ENCODE results near the gene PPP1R12C. TPM values are rescaled to one million over a fixed set of nuclear protein-coding genes. Genes with fewer than 3 reads are reported as not detected.
A peak's percentile ranks its signal among the peaks of the same experiment; 100 is the strongest.

Gene PPP1R12C
- total RNA-seq, 1 experiment from 2014 or later, result 110 TPM

DNA sequence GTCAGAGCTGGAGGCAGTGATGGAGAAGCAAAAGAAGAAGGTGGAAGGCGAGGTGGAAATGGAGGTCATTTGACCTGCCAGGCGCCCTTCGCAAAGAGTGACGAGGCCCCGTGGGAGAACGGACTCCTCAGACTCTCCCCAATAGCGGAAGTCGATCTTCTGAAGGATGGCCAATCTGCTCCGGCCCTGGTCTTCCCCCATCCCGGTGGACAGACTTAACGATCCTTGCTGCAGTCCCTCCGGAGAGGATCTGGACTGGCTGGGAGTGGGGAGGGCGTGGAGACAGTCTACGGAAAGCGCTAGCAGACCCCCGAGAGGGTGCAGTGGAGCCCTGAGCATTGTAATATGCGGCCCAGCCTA is 29.9 kb downstream of the PPP1R12C start:
- Histone ChIP-seq H3K4me1 (replicated peaks; ENCODE audit: insufficient read depth) (no peaks in the 10 kb centered on the region), H3K27me3 (ENCODE audit: insufficient read depth, low read depth) (no peaks in the 10 kb centered on the region), H4K20me1 (ENCODE audit: insufficient read depth) (peaks cover 12% of the 10 kb centered on the region), H3K9me3 (ENCODE audit: insufficient read depth, low read depth) (no peaks in the 10 kb centered on the region), H3K9me2 (ENCODE audit: insufficient read depth) (no peaks in the 10 kb centered on the region), H3F3A (ENCODE audit: insufficient read depth, low read depth) (peaks cover 71% of the 10 kb centered on the region), H3K4me2 (no peak overlapping the region), H3K79me2 (ENCODE audit: low read depth) (no peaks in the 10 kb centered on the region), H2AFZ (no peak overlapping the region), H3K4me3 (no peak overlapping the region), H3K36me3 (ENCODE audit: low read depth) (peaks cover 7% of the 10 kb centered on the region), H3K27ac (no peak overlapping the region)
- POLR2A ChIA-PET (ENCODE audit: unreplicated experiment), result no interaction called here
- no peak for TF ChIP-seq EZH2 (IDR thresholded peaks at IDR 0.05; ENCODE audit: low read depth)
- TF ChIP-seq, protein P1, sequence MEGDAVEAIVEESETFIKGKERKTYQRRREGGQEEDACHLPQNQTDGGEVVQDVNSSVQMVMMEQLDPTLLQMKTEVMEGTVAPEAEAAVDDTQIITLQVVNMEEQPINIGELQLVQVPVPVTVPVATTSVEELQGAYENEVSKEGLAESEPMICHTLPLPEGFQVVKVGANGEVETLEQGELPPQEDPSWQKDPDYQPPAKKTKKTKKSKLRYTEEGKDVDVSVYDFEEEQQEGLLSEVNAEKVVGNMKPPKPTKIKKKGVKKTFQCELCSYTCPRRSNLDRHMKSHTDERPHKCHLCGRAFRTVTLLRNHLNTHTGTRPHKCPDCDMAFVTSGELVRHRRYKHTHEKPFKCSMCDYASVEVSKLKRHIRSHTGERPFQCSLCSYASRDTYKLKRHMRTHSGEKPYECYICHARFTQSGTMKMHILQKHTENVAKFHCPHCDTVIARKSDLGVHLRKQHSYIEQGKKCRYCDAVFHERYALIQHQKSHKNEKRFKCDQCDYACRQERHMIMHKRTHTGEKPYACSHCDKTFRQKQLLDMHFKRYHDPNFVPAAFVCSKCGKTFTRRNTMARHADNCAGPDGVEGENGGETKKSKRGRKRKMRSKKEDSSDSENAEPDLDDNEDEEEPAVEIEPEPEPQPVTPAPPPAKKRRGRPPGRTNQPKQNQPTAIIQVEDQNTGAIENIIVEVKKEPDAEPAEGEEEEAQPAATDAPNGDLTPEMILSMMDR (conservative IDR thresholded peaks at IDR 0.05), result no peak
- no TSS peak for BruUV-seq (replicated peaks)
- intact Hi-C loops (cut with micrococcal nuclease; ENCODE audit: unreplicated experiment), result no loop called here
- CTCF ChIA-PET, result no interaction called here
- DNase-seq, result no peak

DNA sequence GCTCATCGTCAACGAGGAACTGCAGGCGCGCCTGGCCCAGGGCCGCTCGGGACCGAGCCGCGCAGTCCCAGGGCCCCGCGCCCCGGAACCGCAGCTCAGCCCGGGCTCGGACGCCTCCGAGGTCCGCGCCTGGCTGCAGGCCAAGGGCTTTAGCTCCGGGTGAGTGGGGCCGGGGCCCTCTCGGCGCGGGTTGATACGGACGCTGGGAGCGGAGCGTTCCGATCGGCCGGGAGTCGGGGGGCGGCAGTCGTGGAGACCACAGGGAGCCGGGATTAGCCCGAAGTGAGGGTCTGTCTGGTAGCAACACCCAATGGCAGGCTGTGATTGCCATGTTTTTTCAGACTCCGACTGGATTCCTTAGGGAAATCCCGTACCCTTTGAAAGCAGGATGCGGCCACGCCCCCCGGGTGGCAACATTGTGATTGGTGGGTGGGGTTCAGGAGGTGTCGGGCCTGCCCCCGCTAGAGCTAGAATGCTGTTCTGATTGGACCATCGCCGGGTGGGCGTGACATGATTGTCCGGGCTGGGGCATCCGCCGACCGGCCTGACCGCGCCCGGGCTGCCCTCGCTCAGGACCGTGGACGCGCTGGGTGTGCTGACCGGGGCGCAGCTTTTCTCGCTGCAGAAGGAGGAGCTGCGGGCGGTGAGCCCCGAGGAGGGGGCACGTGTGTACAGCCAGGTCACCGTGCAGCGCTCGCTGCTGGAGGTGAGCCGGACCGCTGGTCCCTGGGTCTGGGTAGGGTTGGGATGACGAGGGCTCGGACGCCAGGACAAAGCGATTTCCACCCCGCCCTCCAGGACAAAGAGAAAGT is 30.5 kb downstream of the PPP1R12C start:
- Histone ChIP-seq H3K27me3 (ENCODE audit: insufficient read depth, low read depth) (no peaks in the 10 kb centered on the region), H3K36me3 (ENCODE audit: low read depth) (peaks cover 13% of the 10 kb centered on the region), H3K4me3 (no peak overlapping the region), H3K4me1 (replicated peaks; ENCODE audit: insufficient read depth) (no peaks in the 10 kb centered on the region), H2AFZ (no peak overlapping the region), H3K27ac (no peak overlapping the region), H3K9me3 (ENCODE audit: insufficient read depth, low read depth) (no peaks in the 10 kb centered on the region), H3F3A (ENCODE audit: insufficient read depth, low read depth) (peaks cover 77% of the 10 kb centered on the region), H4K20me1 (ENCODE audit: insufficient read depth) (peaks cover 12% of the 10 kb centered on the region), H3K9me2 (ENCODE audit: insufficient read depth) (no peaks in the 10 kb centered on the region), H3K4me2 (no peak overlapping the region), H3K79me2 (ENCODE audit: low read depth) (no peaks in the 10 kb centered on the region)
- peak in 1 of 2 experiments; percentile 3 for DNase-seq
- TF ChIP-seq, protein P1 (conservative IDR thresholded peaks at IDR 0.05), result no peak
- no peak for TF ChIP-seq EZH2 (IDR thresholded peaks at IDR 0.05; ENCODE audit: low read depth)
- no TSS peak for BruUV-seq (replicated peaks)
- intact Hi-C loops (cut with micrococcal nuclease; ENCODE audit: unreplicated experiment), result no loop called here
- POLR2A ChIA-PET (ENCODE audit: unreplicated experiment), result interaction anchor here (0.6 kb wide), 1 partner anchor 18 kb away, joined by 3 read pairs; no protein-coding TSS in a partner anchor
- CTCF ChIA-PET, result interaction anchor here (0.6 kb wide), 1 partner anchor 542 kb away, joined by 16 read pairs; no protein-coding TSS in a partner anchor

DNA sequence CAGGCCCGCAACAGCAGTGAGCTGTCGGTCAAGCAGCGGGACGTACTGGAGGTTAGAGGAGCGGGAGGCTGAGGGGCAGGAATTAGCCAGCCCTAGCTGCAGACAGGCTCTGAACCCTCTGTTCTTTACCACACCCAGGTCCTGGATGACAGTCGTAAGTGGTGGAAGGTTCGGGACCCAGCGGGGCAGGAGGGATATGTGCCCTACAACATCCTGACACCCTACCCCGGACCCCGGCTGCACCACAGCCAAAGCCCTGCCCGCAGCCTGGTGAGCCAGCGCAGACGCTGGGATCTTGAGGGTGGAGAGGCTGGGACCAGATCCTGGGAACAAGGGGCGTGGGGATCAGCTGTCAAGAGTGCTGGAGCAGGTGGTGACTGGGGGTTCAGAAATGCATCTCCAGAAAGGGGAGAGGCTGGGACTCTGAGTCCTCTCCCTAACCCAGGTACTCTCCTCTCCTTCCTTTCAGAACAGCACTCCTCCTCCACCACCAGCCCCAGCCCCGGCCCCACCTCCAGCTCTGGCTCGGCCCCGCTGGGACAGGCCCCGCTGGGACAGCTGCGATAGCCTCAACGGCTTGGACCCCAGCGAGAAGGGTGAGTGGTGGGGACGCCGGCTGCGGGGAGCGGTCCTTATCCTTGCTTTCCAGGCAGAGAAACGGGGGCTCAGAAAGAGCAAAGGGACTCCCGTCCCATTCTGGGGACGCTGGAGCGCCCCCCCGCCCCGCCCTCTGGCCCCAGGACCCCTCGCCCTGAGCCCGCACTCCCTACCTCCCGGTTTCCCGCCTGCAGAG is 31.3 kb downstream of the PPP1R12C start:
- Histone ChIP-seq H3K4me2 (no peak overlapping the region), H3K36me3 (ENCODE audit: low read depth) (peaks cover 16% of the 10 kb centered on the region), H4K20me1 (ENCODE audit: insufficient read depth) (peaks cover 12% of the 10 kb centered on the region), H2AFZ (no peak overlapping the region), H3K27ac (no peak overlapping the region), H3K4me1 (replicated peaks; ENCODE audit: insufficient read depth) (no peaks in the 10 kb centered on the region), H3F3A (ENCODE audit: insufficient read depth, low read depth) (peaks cover 75% of the 10 kb centered on the region), H3K27me3 (ENCODE audit: insufficient read depth, low read depth) (no peaks in the 10 kb centered on the region), H3K9me2 (ENCODE audit: insufficient read depth) (no peaks in the 10 kb centered on the region), H3K4me3 (no peak overlapping the region), H3K9me3 (ENCODE audit: insufficient read depth, low read depth) (no peaks in the 10 kb centered on the region), H3K79me2 (ENCODE audit: low read depth) (no peaks in the 10 kb centered on the region)
- no peak for TF ChIP-seq EZH2 (IDR thresholded peaks at IDR 0.05; ENCODE audit: low read depth)
- TF ChIP-seq, protein P1 (conservative IDR thresholded peaks at IDR 0.05), result no peak
- POLR2A ChIA-PET (ENCODE audit: unreplicated experiment), result interaction anchor here (0.6 kb wide), 1 partner anchor 17 kb away, joined by 3 read pairs; no protein-coding TSS in a partner anchor
- BruUV-seq (replicated peaks), result no TSS peak
- CTCF ChIA-PET, result no interaction called here
- DNase-seq, result peak in 1 of 2 experiments; percentile 22
- intact Hi-C loops (cut with micrococcal nuclease; ENCODE audit: unreplicated experiment), result no loop called here

Measured in PC-9 (cell line).